ENCODE data around the gene KRTAP19-2. TPM values are rescaled to one million over a fixed set of nuclear protein-coding genes. Genes with fewer than 3 reads are reported as not detected.

Gene KRTAP19-2
- polyA plus RNA-seq, 1 donor (not counting 4 experiments of a cell fraction or from before 2014, with no cell fraction given), result not detected

DNA sequence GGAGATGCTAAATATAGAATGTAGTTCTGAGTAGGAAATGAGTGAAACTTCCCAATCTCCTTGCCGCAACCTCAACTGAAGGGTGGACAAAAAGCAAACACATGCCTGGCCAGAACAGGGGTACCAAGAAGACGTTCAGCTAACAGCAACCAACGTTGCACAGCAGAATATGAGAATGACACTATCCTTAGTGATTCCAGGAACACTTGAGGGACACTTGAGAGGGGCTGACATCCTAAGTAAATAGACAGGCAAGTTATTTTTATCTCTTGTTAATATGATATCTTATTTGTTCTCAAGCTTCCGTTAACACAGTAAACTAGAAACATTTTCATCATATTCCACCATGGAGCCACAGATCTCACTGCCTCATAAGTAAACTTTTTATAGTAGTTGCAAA, 8.0 kb downstream of the KRTAP19-2 start:
- no peak for FAIRE-seq
- dilution Hi-C loops (cut with MboI; ENCODE audit: extremely low pct_ligation_motif_present, low sequenced_read_pairs), result no loop called here
- no peak overlapping the region for H3K4me3 ChIP-seq (ENCODE audit: control insufficient read depth in 2 of 3, extremely low read depth in 1 of 3, insufficient read depth in 2 of 3, low read depth in 1 of 3, low read length in 3 of 3)
- H3K9me3 ChIP-seq (ENCODE audit: control insufficient read depth, low read depth, low read length), result no peaks in the 10 kb centered on the region
- H3K4me2 ChIP-seq (ENCODE audit: control insufficient read depth, extremely low read depth, insufficient read depth, low read depth, low read length), result no peak overlapping the region
- peaks cover 8% of the 10 kb centered on the region for H3K4me1 ChIP-seq (ENCODE audit: control insufficient read depth, extremely low read depth, insufficient read depth, low read length)
- no peak overlapping the region for H2AFZ ChIP-seq (ENCODE audit: control insufficient read depth, low read length)
- no peaks in the 10 kb centered on the region for H3K27me3 ChIP-seq (ENCODE audit: control insufficient read depth, extremely low read depth, insufficient read depth, low read length)
- H4K20me1 ChIP-seq (ENCODE audit: control insufficient read depth, extremely low read depth, insufficient read depth, low read length), result no peaks in the 10 kb centered on the region
- DNase-seq (ENCODE audit: low read depth, low spot score), result no peak
- TF ChIP-seq EZH2 (IDR thresholded peaks at IDR 0.05; ENCODE audit: low read length), result no peak
- no peak for TF ChIP-seq CTCF (optimal IDR thresholded peaks at IDR 0.05 in 1 of 3, IDR thresholded peaks at IDR 0.05 in 1 of 3, conservative IDR thresholded peaks at IDR 0.05 in 1 of 3; ENCODE audit: extremely low read depth in 1 of 3, insufficient read depth in 2 of 3, low read length in 3 of 3)
- H3K27ac ChIP-seq (ENCODE audit: control insufficient read depth, insufficient read depth, low read length), result no peak overlapping the region
- H3K9ac ChIP-seq (ENCODE audit: control insufficient read depth, extremely low read depth, insufficient read depth, low read length), result no peak overlapping the region
- H3K79me2 ChIP-seq (ENCODE audit: control insufficient read depth, insufficient read depth, low read length), result no peaks in the 10 kb centered on the region
- H3K9me1 ChIP-seq (ENCODE audit: control insufficient read depth, extremely low read depth, insufficient read depth, low read length), result no peaks in the 10 kb centered on the region
- H3K36me3 ChIP-seq (ENCODE audit: control insufficient read depth in 2 of 2, extremely low read depth in 1 of 2, insufficient read depth in 2 of 2, low read length in 2 of 2), result no peaks in the 10 kb centered on the region

DNA sequence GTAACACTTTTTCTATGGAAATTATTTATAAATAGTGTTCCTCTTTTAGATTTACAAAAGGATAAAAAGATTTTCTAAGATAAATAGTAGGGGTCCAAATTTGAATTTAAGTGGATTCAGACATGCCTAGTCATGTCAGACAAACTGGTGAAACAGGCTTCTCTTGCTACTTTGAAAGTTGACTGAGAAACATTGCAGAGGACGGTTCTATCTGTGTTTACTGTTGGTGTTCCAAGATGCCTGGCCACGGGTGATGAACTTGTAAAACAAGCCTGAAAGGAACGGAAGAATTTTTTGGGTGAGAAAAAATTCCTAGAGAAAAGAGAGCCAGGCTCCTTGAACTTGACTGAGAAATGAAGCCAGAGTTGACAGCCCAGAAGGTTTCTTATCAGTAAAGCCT, 9.2 kb downstream of the KRTAP19-2 start:
- H3K27me3 ChIP-seq (ENCODE audit: control insufficient read depth, extremely low read depth, insufficient read depth, low read length), result no peaks in the 10 kb centered on the region
- H2AFZ ChIP-seq (ENCODE audit: control insufficient read depth, low read length), result peak overlapping the region; percentile 26
- H3K9ac ChIP-seq (ENCODE audit: control insufficient read depth, extremely low read depth, insufficient read depth, low read length), result no peak overlapping the region
- DNase-seq (ENCODE audit: low read depth, low spot score) (no peak), FAIRE-seq (no peak)
- peaks cover 8% of the 10 kb centered on the region for H3K4me1 ChIP-seq (ENCODE audit: control insufficient read depth, extremely low read depth, insufficient read depth, low read length)
- no peaks in the 10 kb centered on the region for H3K79me2 ChIP-seq (ENCODE audit: control insufficient read depth, insufficient read depth, low read length)
- no peaks in the 10 kb centered on the region for H3K36me3 ChIP-seq (ENCODE audit: control insufficient read depth in 2 of 2, extremely low read depth in 1 of 2, insufficient read depth in 2 of 2, low read length in 2 of 2)
- H3K27ac ChIP-seq (ENCODE audit: control insufficient read depth, insufficient read depth, low read length), result no peak overlapping the region
- H3K9me3 ChIP-seq (ENCODE audit: control insufficient read depth, low read depth, low read length), result no peaks in the 10 kb centered on the region
- H3K9me1 ChIP-seq (ENCODE audit: control insufficient read depth, extremely low read depth, insufficient read depth, low read length), result no peaks in the 10 kb centered on the region
- H4K20me1 ChIP-seq (ENCODE audit: control insufficient read depth, extremely low read depth, insufficient read depth, low read length), result no peaks in the 10 kb centered on the region
- dilution Hi-C loops (cut with MboI; ENCODE audit: extremely low pct_ligation_motif_present, low sequenced_read_pairs), result no loop called here
- peak overlapping the region; percentile 54 for H3K4me2 ChIP-seq (ENCODE audit: control insufficient read depth, extremely low read depth, insufficient read depth, low read depth, low read length)
- H3K4me3 ChIP-seq (ENCODE audit: control insufficient read depth in 2 of 3, extremely low read depth in 1 of 3, insufficient read depth in 2 of 3, low read depth in 1 of 3, low read length in 3 of 3), result no peak overlapping the region
- TF ChIP-seq CTCF (optimal IDR thresholded peaks at IDR 0.05 in 1 of 3, IDR thresholded peaks at IDR 0.05 in 1 of 3, conservative IDR thresholded peaks at IDR 0.05 in 1 of 3; ENCODE audit: extremely low read depth in 1 of 3, insufficient read depth in 2 of 3, low read length in 3 of 3), result no peak
- TF ChIP-seq EZH2 (IDR thresholded peaks at IDR 0.05; ENCODE audit: low read length), result no peak

All from keratinocyte (primary cell).